ENCODE measurements around the gene EPHB1. TPM values are rescaled to one million over a fixed set of nuclear protein-coding genes. Genes with fewer than 3 reads are reported as not detected.

EPHB1 gene
- polyA plus RNA-seq, 1 donor from 2014 or later = 18.7 TPM

GRCh38 chr3:134755821-134756220 is 39.2 kb upstream of the EPHB1 start:
- H3K9me2 ChIP-seq (ENCODE audit: insufficient read depth, low read length) = no peaks in the 10 kb centered on the region
- H3K4me3 ChIP-seq (ENCODE audit: low read length) = no peak overlapping the region
- no peaks in the 10 kb centered on the region for H3K27me3 ChIP-seq (ENCODE audit: insufficient read depth, low read depth, low read length)
- no peak overlapping the region for H3K9ac ChIP-seq (ENCODE audit: low read length)
- H3K36me3 ChIP-seq (ENCODE audit: insufficient read depth, low read length) = no peaks in the 10 kb centered on the region
- no peaks in the 10 kb centered on the region for H4K20me1 ChIP-seq (ENCODE audit: insufficient read depth)
- H3F3A ChIP-seq (ENCODE audit: insufficient read depth, low read length, poor library complexity, severe bottlenecking) = no peaks in the 10 kb centered on the region
- no peaks in the 10 kb centered on the region for H3K79me2 ChIP-seq (replicated peaks; ENCODE audit: insufficient read depth, low read length)
- TF ChIP-seq MXI1 (conservative IDR thresholded peaks at IDR 0.05; ENCODE audit: poor library complexity, severe bottlenecking) (no peak), TAF1 (IDR thresholded peaks at IDR 0.05; ENCODE audit: low read depth) (no peak), EP300 (conservative IDR thresholded peaks at IDR 0.05; ENCODE audit: poor library complexity, severe bottlenecking) (no peak), EZH2 (IDR thresholded peaks at IDR 0.05; ENCODE audit: borderline replicate concordance, insufficient read depth, low read length, poor library complexity, severe bottlenecking) (no peak), REST (IDR thresholded peaks at IDR 0.05; ENCODE audit: borderline replicate concordance) (no peak), SMC3 (conservative IDR thresholded peaks at IDR 0.05; ENCODE audit: poor library complexity) (no peak), RAD21 (conservative IDR thresholded peaks at IDR 0.05) (no peak), POLR2AphosphoS5 (IDR thresholded peaks at IDR 0.05) (no peak), CTCF (IDR thresholded peaks at IDR 0.05; ENCODE audit: poor library complexity, severe bottlenecking) (no peak)
- H3K27ac ChIP-seq (ENCODE audit: low read length) = no peak overlapping the region
- H3K4me2 ChIP-seq (ENCODE audit: low read length) = no peak overlapping the region
- no peaks in the 10 kb centered on the region for H3K9me3 ChIP-seq (ENCODE audit: low read length)
- no peak overlapping the region for H2AFZ ChIP-seq (ENCODE audit: low read depth, low read length)

GRCh38 chr3:134757549-134758069 is 37.5 kb upstream of the EPHB1 start:
- no peak overlapping the region for H3K9ac ChIP-seq (ENCODE audit: low read length)
- H3K4me2 ChIP-seq (ENCODE audit: low read length) = no peak overlapping the region
- H3K27ac ChIP-seq (ENCODE audit: low read length) = no peak overlapping the region
- TF ChIP-seq CTCF (IDR thresholded peaks at IDR 0.05; ENCODE audit: poor library complexity, severe bottlenecking) (no peak), SMC3 (conservative IDR thresholded peaks at IDR 0.05; ENCODE audit: poor library complexity) (no peak), POLR2AphosphoS5 (IDR thresholded peaks at IDR 0.05) (no peak), REST (IDR thresholded peaks at IDR 0.05; ENCODE audit: borderline replicate concordance) (no peak), RAD21 (conservative IDR thresholded peaks at IDR 0.05) (no peak), MXI1 (conservative IDR thresholded peaks at IDR 0.05; ENCODE audit: poor library complexity, severe bottlenecking) (no peak), EP300 (conservative IDR thresholded peaks at IDR 0.05; ENCODE audit: poor library complexity, severe bottlenecking) (no peak)
- no peaks in the 10 kb centered on the region for H3K36me3 ChIP-seq (ENCODE audit: insufficient read depth, low read length)
- H3K9me3 ChIP-seq (ENCODE audit: low read length) = no peaks in the 10 kb centered on the region
- no peaks in the 10 kb centered on the region for H3K79me2 ChIP-seq (replicated peaks; ENCODE audit: insufficient read depth, low read length)
- H2AFZ ChIP-seq (ENCODE audit: low read depth, low read length) = no peak overlapping the region
- no peaks in the 10 kb centered on the region for H3F3A ChIP-seq (ENCODE audit: insufficient read depth, low read length, poor library complexity, severe bottlenecking)
- H4K20me1 ChIP-seq (ENCODE audit: insufficient read depth) = no peaks in the 10 kb centered on the region
- H3K4me3 ChIP-seq (ENCODE audit: low read length) = no peak overlapping the region
- no peaks in the 10 kb centered on the region for H3K9me2 ChIP-seq (ENCODE audit: insufficient read depth, low read length)
- H3K27me3 ChIP-seq (ENCODE audit: insufficient read depth, low read depth, low read length) = no peaks in the 10 kb centered on the region
